Activated CD8-positive, alpha-beta memory T cell treated with anti-CD3 and anti-CD28 coated beads, Interleukin-2, amount 50 U/mL, for 1 hour (primary cell): ENCODE data around the gene NACC2.

Source experiments
- DNase-seq: peaks from one replicate; pipeline ENCODE4 v3.0.0-alpha.2; 2020; ENCODE audit errors: extremely low read depth

NACC2 gene, protein sequence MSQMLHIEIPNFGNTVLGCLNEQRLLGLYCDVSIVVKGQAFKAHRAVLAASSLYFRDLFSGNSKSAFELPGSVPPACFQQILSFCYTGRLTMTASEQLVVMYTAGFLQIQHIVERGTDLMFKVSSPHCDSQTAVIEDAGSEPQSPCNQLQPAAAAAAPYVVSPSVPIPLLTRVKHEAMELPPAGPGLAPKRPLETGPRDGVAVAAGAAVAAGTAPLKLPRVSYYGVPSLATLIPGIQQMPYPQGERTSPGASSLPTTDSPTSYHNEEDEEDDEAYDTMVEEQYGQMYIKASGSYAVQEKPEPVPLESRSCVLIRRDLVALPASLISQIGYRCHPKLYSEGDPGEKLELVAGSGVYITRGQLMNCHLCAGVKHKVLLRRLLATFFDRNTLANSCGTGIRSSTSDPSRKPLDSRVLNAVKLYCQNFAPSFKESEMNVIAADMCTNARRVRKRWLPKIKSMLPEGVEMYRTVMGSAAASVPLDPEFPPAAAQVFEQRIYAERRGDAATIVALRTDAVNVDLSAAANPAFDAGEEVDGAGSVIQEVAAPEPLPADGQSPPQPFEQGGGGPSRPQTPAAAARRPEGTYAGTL

DNA sequence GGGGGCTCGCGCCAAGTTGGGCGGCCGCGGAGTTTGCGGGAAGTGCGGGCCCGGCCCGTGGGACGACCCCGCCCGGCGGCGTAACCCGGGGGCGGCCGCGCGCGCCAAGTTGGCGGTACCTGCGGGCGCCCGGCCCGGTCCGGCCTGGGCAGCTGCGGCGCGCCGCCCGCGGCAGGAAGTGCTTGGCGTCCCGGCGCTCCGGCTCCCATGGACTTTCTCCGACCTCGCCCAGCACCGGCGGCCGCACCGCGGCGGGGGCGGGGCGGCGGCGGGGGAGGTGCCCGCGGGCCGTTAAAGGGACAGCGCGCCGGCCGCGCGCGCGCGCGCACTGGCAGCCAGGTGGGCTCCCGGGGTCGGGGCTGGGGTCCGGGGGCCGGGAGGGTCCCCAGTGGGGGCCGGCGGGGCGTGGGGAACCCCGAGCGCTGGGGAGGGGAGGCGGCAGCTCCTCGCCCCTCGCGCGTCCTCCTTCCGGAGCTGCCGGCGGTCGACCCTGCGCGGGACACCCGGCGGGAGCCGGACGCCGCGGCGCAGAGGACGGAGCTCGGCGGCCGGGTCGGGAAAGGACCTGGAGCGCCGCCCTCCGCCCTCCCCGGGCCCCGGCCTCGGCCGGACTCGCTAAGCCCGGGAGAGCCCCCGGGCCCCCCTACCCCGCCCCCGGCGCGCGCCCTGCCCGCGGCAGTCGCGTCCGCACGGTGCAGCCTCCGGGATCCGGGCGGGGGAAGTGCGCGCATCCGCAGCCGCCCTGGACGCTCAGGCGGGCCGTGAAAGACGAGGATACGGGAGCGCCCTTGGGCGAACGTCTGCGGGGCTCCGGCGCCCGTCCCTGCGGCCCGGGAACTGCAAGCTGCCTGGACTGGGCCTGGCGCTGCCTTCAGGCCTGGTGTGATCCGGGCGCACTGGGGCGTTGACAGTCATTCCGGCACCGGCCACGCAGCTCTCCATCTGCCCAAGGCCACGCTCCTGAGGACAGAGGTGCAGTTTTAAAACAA, at the start of gene NACC2:
Gene NACC2 (minus strand): TSS at position 220 of the 989 bp plus-strand sequence. CDS start 44,768 bp downstream, outside the sequence.
- DNase-seq = no peak

DNA sequence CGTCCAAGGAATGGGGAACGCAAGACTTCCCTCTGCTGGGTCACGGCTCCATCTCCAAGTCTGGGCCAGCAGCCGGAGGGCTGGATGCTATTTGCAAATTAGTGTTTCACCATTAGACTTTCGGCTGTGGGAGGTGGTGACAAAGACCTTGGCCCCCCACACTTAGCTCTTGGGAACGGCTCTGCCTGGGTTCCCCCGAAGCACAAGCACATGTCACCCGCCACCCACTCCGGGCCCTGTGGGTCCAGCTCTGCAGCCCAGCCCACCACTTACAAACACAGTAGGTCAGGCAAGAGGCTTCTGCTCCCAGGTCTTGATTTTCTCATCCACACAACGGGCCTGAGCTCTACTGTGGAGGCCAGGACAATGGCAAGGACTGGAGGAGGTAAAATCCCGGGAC, 49.4 kb upstream of the NACC2 start:
- DNase-seq = no peak

DNA sequence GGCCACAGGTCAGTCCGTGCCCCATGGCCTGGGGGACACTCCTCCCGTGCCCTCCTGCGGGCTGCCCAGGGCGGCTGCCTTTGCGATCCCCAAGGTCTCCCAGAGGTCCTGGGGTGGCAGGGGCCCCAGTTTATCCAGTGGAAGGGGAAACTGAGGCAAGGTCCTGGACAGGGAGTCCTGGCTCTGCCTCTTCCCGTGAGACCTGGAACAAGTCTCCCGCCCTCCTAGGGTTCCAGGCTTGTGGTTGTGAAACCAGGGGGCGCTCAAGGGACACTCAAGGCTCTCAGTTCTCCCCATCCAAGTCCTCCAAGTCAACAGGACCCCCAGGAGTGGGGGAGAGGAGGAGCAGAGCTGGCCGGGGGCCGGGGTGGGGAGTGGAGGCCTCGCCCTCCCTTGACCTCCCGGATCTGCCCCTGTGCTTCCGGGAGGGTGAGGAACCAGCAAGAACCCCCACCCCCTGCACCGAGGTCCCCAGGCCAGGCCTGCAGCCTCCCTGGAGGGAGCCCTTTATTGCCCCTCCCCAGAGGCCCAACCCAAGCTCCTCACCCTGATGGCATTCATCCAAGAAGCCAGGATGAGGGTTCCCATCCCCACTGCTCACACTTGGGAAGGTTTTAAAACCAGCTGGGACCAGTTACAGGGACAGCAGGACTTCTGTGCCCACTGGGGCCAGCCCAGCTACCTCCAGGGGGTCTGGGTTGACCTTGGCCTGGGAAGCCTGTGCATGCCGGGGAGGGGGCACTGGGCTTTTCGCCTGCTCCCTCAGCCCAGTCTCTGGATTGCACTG, 48.3 kb upstream of the NACC2 start:
- DNase-seq = no peak

DNA sequence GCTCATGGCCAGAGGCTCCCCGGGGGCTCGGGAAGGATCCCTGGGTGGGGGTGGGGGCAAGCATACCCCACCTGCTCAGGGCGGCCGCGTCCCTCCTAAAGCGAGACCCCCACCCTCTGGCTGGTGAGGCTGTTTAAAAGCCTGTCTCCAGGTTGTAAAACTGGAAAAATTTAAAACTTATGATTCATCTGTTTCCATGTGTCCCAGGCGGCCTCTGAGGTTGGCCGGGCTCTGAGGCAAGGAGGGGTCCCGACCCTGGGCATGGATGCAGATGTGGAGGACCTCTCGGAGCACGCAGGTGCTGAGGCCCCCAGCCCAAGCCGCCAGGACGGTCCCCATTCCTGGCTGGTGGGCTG, 47.7 kb upstream of the NACC2 start:
- DNase-seq = no peak

DNA sequence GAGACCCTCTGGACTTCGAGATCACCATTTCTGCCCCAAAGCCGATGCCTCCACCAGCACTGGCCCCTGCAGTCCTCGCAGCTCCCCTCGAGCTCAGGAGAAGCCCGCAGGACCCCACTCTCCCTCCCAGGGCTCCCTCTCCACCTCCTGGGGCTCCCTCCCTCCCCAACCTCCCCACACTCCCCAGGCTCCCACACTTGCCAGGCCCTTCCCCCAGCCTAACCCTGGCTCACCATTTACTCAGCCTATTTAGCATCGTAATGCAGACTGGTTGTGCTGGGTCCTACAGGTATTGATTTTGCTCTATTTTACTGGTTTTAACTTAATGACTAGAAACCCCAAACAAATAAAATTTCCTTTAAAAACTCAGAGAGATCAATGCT, 47.3 kb upstream of the NACC2 start:
- no peak for DNase-seq

DNA sequence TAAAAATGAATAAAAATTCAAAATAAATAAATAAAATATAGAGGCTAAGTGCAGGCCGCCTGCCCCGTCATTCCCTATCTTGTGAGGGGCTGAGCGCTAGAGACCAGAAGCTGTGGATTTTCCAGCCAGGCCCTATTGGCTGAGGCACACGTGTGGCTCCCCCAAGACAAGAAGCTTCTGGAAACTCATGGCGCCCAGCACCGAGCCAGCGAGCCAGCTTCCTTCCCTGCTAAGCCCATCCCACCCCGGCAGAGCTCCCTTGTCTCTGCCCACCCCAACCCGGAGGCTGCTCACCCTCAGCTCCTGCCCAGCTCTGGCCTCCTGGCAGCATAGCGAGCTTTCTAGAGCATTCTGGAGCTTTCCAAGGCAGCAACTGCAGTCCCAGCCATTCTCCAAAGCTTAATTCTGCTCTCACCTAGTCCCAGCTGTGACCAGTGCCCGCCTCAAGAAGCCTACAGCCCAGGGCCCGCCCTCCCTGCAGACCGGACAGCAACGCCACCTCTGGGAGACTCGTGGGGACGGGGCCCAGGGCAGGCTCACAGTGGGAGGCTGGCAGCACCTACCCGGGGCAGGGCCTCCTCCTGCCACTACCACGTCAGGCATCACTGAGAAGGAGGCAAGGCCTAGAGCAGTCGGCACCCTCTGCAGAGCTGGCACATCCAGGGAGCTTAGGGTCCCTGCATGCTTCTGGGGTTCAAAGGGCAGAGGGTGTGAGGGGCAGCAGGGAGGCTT, 46.8 kb upstream of the NACC2 start:
- no peak for DNase-seq

DNA sequence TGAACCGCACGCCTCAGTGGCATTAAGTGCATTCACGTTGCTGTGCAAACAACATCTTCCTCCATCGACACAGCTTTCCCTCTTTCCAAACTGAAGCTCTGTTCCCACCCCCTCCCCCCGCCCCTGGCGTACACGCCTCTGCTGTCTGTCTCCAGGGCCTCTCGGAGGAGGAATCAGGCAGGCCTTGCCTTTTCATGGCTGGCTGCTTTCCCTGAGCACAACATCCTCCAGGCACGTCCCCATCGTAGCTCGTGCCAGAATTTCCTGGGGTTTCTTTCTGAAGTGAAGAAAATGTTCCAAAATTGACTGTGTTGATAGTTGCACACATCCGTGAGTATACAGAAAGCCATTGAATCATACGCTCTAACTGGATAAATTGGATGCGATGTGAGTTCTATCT, 45.9 kb upstream of the NACC2 start:
- no peak for DNase-seq

DNA sequence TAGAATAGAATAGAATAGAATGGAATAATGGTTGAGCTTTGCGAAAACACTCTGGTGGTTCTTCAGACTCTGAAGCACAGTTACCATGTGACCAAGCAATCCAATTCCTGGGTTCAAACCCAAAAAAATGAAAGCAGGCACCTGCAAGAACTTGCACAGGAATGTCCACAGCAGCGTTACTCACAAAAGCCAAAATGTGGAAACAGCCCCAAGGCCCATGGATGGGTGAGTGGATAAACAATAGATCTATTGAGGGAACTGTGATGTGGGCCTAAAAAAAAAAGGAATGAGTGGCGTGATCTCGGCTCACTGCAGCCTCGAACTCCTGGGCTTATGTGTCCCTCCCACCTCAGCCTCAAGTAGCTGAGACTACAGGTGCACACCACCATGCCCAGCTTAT, 45.0 kb upstream of the NACC2 start:
- DNase-seq = no peak

DNA sequence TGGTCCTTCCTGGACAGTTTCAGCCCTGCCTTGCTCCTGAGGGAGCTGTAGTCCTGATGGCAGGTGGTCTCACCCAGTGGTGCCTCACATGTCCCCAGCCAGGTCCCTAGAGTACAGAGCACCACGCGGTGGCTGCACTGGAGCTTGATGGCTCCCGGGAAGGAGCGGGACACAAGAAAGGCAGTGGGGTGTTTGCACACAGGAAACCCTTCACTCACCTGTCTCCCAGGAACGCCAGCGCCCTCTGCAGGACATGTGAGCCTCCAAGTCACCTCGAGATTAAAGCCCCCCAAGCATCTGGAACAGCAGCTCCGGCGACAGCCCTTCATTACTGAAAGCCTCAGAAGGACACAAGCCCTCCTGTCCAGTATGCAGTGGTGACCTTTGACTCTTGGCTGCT, 43.5 kb upstream of the NACC2 start:
- DNase-seq = no peak

DNA sequence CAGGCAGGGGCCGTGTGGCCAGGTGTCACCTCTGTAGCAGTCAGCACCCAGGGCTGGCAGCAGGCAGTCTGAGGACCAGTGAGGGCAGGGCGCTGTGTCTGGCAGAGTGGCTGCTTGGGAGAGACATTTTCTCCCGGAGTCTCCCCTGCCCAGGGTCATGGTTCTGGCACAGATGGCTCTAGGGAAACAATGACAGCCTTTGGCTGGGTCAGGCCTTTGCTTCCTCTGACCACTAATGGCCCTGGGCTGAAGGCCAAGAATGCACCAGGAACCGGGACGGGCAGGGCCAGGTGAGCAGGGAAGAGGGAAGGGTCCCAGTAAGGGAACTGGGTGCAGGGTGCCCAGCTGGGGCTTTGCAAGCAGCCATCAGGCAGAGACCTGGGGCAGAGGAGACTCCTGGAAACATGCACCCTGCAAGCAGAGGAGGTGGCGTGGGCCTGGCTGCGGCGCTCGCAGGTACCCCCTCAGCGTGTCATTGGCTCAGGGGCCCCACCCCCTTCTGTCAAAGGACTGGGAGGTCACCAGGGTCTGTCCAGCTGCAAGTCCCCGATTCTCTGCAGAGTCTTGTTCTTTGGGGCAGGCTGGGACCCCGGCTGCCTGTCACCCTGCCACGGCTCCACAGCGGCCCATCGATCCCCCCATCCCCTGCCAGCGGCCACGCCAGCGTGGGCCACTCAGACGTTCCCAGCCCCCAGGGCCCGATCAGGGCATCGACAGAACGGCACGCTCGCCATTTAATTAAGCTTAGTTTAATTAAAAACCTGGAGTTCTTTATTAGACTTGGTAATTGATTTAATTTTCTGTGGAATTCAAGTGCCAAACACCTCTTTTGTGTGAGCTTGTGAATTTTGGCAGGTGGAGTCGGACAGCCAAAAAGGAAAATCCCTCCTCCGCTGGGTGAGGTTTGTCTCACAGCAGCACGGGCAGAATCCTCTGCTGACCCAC, 42.5 kb upstream of the NACC2 start:
- DNase-seq = no peak

DNA sequence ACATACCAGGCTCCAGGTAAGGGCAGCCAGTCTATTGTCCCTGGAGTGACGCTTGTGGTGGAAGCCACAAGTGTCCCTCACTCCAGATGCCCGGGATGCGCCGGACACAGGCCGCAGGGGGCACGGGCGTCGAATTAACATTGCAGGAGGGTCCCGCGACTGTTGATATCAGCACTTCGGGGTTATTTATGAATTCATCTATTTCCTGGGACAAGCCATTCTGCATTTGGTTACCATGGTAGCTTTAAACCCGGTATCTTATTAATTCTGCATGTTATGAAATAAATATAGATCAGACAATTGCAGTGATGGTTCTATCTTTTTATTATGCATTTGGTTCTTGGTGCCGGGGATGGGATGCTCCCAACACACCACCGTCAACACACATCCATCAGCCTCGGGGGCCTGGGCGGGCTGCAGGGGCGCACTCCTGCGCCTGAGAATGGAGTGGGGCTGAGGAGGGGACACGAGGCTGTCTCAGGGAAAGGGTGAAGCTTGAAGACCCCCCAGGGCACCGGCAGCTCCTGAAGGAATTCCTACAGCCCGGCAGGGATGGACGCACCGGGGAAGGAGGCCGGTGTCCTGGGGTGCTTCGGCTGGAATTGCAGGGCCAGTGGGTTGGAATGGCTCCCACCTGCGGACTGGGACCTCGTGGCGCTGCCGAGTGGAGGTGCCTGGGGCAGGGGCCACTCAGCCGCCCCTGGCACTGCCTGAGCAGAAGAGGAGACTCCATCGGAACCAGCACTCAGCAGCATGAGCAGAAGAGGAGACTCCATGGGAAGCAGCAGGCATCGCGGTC, 41.2 kb upstream of the NACC2 start:
- DNase-seq = no peak

DNA sequence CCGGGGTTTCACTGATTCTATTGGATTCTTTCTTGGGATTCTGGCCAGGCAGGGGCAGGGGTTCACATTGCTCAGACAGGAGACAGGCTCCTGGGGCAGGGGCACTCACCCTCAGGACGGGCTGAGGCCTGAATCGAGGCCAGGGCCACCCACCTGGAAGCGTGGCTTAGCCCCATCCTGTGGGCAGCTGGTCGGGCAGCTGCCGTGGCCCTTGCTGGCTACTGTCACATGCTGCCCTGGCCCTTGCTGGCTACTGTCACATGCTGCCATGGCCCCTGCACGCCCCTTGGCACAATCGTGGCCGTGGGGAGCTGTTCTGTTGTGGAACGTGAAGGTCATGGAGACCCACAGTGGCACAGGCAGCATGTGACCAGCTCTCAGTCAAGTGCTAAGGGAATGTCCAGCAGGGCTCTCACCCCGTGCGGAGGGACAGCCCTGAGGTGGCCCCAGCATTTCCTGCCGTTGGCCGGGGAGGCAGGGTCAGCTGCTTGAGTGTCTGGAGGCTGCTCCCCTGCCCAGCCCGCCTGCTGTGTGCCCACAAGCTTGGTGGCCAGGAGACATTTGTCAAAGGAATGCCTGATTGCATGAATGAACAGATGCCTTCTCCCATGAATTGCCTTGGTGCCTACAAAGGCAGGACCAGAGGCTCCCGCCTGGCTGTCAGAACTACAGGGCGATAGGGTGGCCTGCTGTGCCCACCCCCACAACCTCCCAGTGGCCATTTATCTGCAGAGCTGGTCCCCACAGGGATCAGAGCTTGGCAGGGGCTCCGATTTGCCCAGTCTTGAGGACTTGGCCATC, 40.4 kb upstream of the NACC2 start:
- no peak for DNase-seq

DNA sequence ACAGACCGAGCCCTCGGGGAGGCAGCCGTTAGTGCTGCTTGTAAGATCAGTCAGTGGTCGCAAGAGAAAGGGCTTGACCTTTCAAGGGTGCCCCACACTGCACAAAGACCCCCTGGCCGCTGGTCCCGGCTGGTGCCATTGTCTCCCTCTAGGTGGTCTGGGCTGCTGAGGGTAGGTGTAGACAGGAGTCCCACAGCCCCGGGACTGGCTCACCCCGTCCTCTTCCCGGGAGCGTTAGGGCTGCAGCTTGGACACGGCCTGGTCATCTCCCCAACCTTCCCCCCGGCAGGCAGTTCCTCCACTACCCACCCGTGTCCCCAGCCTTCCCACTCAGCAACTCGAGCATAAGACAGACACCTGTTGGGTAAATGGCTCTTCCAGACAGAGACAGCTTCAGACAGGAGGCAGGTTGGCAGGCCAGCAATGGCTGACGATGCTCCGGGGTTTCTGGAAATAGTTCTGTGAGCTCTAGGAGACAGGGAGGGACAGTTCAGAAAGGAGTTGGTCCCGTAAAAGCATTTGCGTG, 38.9 kb upstream of the NACC2 start:
- DNase-seq = no peak

DNA sequence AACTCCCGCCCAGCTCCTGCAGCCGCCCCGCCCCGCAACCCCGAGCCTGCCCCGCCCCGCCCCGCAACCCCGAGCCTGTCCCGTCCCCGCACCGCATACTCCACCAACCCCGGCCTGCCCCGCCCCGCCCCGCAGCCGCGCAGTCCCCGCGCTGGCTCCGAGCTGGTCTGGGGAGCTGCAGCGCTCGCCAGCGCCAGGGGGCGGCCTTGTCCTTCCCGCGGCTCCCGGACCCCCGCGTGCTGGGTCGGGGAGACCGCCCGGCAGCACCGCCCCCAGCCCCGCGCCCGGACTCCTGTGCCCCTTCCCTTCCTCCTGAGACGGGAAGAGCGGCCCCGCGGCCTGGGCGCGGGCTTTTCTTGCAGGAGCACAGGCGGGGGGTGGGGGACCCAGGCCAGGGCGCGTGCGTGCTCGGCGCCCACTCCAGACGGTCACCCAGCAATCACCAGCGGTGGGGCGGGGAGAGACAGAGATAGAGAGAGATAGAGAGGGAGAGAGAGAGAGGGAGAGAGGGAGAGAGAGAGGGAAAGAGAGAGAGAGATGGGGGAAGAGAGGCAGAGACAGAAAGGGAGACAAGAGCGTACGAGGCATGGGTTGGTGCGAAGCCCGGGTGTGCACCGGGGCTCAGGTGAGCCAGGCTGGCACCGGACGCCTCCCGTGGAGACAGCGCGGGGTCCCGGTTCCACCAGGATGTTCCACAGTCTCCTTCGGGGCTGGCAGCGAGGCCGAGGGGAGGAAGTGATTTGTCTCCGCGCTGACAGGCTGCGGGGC, 38.3 kb upstream of the NACC2 start:
- DNase-seq = no peak

DNA sequence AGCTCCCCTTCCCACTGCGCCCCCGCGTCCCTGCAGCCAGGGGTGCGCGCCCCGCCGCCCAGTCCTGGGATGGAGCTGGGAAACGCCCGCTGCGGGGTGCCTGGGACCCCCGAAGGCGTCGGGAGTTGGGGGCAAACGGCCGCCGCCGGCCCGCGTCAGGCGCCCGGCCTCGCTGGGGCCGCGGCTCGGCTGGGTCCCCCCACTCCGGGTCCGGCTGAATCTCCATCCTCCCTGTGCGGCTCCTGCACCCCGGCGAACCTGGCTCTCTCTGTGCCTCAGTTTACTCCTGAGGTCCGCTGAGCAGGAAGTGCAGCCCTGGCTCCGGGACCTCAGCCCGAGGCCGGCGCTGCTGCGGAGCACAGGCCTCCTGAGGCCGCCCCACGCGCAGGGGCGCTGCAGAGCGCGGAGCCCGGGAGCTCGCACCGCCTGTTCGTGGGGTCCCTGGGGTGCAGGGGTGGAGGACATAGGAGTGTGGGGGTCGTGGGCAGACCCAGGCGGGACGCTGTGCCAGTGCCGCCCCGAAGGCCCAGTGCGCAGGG, 37.5 kb upstream of the NACC2 start:
- no peak for DNase-seq

DNA sequence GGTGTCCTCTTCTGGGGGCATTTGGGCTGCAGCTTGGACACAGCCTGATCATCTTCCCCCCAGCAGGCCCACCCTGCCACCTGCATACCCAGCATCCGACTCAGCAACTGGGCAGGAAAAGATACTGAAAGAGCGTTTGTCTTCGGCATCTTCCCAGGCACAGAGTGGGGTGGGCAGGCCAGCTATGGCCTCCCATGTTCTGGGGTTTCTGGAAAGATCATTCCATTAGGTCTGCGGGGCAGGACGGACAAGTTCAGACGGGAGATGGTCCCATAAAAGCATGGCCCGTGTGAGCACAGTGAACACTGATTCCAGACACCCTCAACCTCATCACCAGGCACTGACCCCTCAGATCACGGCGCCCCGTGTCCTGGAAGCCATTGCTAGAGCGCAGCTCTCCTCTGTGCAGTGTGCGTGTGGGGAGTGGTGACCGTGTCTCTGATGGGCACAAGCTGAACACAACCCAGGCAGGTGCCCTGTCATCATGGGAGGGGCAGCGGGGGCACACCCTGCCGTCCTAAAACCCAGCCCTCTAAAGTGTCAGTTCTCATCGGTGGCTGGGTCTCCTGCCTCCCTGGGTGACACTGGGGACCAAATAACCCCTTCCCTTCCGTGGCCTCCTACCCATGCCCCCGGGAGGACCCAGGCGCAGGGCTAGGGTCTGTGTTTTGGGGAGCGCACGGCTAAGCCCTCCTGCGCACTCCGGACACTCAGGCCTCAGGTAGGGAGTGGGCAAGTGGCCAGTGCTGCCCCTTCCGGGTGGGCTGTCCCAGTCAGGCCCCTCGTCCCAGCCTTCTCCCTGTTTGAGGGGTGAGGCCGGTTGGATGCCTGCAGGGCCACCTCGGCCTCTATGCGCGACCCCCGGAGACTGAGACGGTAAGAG, 36.8 kb upstream of the NACC2 start:
- DNase-seq = no peak
